HepG2 (cell line): ENCODE measurements around the gene NCOA3. TPM values are rescaled to one million over a fixed set of nuclear protein-coding genes. Genes with fewer than 3 reads are reported as not detected.
A peak's percentile ranks its signal among the peaks of the same experiment; 100 is the strongest.

Source experiments
- ATF6 ChIP-seq: sonication (generic); formaldehyde crosslinking; conservative IDR thresholded peaks from 2 replicates; pipeline ENCODE4 v1.4.0; 2020; ENCODE audit warnings: missing genetic modification reagents
- E2F5 ChIP-seq: sonication (generic); formaldehyde crosslinking; conservative IDR thresholded peaks from 2 replicates; pipeline ENCODE4 v1.4.0; 2020; ENCODE audit warnings: missing genetic modification reagents
- FOSL1 ChIP-seq: sonication (generic); formaldehyde crosslinking; IDR thresholded peaks from 2 replicates; pipeline ENCODE4 v1.9.0; 2021; ENCODE audit warnings: missing genetic modification reagents, borderline replicate concordance
- HBP1 ChIP-seq: IDR thresholded peaks from 2 replicates; pipeline ENCODE4 v1.6.1; 2016; ENCODE audit warnings: low read depth, control low read depth
- KMT2B ChIP-seq: IDR thresholded peaks from 2 replicates; pipeline ENCODE4 v1.6.1; 2016; ENCODE audit warnings: missing genetic modification reagents, missing compliant biosample characterization
- MEIS1 ChIP-seq: sonication (generic); formaldehyde crosslinking; IDR thresholded peaks from 2 replicates; pipeline ENCODE4 v1.9.0; 2021; ENCODE audit warnings: mild to moderate bottlenecking, missing genetic modification reagents, moderate library complexity, borderline replicate concordance
- MXI1 ChIP-seq: IDR thresholded peaks from 3 replicates; pipeline ENCODE4 v1.6.1; 2012; ENCODE audit warnings: low read depth, low read length, inconsistent platforms, borderline replicate concordance
- NCOA2 ChIP-seq: sonication (generic); formaldehyde crosslinking; IDR thresholded peaks from 2 replicates; pipeline ENCODE4 v1.8.0; 2022; ENCODE audit warnings: inconsistent platforms
- PAXIP1 ChIP-seq: sonication (generic); formaldehyde crosslinking; conservative IDR thresholded peaks from 2 replicates; pipeline ENCODE4 v1.4.0; 2020; ENCODE audit warnings: mild to moderate bottlenecking, missing genetic modification reagents, moderate library complexity
- STAT5B ChIP-seq: sonication (generic); formaldehyde crosslinking; IDR thresholded peaks from 2 replicates; pipeline ENCODE4 v1.4.0; 2020; ENCODE audit warnings: missing genetic modification reagents
- TARDBP ChIP-seq: sonication (generic); formaldehyde crosslinking; IDR thresholded peaks from 2 replicates; pipeline ENCODE4 v1.8.0; 2022; ENCODE audit warnings: mild to moderate bottlenecking, missing genetic modification reagents
- TIGD3 ChIP-seq: sonication (generic); formaldehyde crosslinking; IDR thresholded peaks from 2 replicates; pipeline ENCODE4 v1.5.1; 2020; ENCODE audit warnings: mild to moderate bottlenecking, missing genetic modification reagents, borderline replicate concordance
- ZNF331 ChIP-seq: sonication (generic); formaldehyde crosslinking; IDR thresholded peaks from 2 replicates; pipeline ENCODE4 v1.4.0; 2020; ENCODE audit warnings: missing genetic modification reagents
- polyA plus RNA-seq, 8 experiments: library from polyadenylated mRNA; depleted of rRNA in 3 of 8; stranded (reverse) in 7 of 8; unstranded in 1 of 8; fragments of >200 nt; fragmentation: Illumina TruSeq in 4 of 8; extraction: Trizol in 4 of 8; gene quantifications; 2 replicates each; pipeline versions ENCODE4 v1.2.1 to v1.2.3, GENCODE V29; 2011 to 2016; ENCODE audit warnings: low read depth in 4 of 8, missing spikeins in 1 of 8, mixed read lengths in 1 of 8; ENCODE audit not compliant: insufficient read depth in 1 of 8
- total RNA-seq, 5 experiments: library from RNA; depleted of rRNA; stranded (reverse); fragments of >200 nt; fragmentation: Illumina TruSeq; extraction: Trizol; gene quantifications; 2 replicates each; pipeline ENCODE4 v1.2.3, GENCODE V29; 2016; ENCODE audit warnings: low read depth in 1 of 5

Gene NCOA3
- total and polyA plus RNA-seq, 2 of the 13 experiments (the other 11 are each of a cell fraction or from before 2014, with no cell fraction given), result 35.0 to 56.8 TPM

GRCh38 chr20:47659904-47660601, 158.4 kb downstream of the NCOA3 start (continued):
- TF ChIP-seq PAXIP1 (CRISPR knock-in tag), result no peak; the same call in 1 of the 2 replicates
- no peak for TF ChIP-seq TIGD3 (CRISPR knock-in tag)
- TF ChIP-seq HBP1 (CRISPR knock-in tag), result no peak
- no peak for TF ChIP-seq STAT5B (CRISPR knock-in tag)
- no peak for TF ChIP-seq TARDBP (CRISPR knock-in tag)
- TF ChIP-seq NCOA2 (CRISPR knock-in tag), result 0 out of 2 replicates have a peak, but pooled peaks have one; percentile 8
- TF ChIP-seq FOSL1 (CRISPR knock-in tag), result no peak
- no peak for TF ChIP-seq MXI1
- 0 out of 2 replicates have a peak, but pooled peaks have one; percentile 4 for TF ChIP-seq ZNF331 (CRISPR knock-in tag)
- no peak for TF ChIP-seq ATF6 (CRISPR knock-in tag)
- TF ChIP-seq KMT2B (CRISPR knock-in tag), result no peak
- TF ChIP-seq MEIS1, result no peak
- 0 out of 2 replicates have a peak, but pooled peaks have one; percentile 28 for TF ChIP-seq E2F5 (CRISPR knock-in tag)
